GM10248 (cell line): ENCODE data around the gene H2BK1.

Experiments
- CTCF ChIA-PET: fragments of 300-600 bp; sonication (Branson Sonifier 250); formaldehyde crosslinking; extraction: SDS; loops from one replicate; lab custom pipeline; 2021; ENCODE audit warnings: antibody characterized with exemption; lab: Yijun Ruan, JAX
- POLR2A ChIA-PET: fragments of 350-650 bp; sonication (Branson Sonifier 250); formaldehyde crosslinking; extraction: SDS; loops from one replicate; lab custom pipeline; 2020; ENCODE audit warnings: antibody characterized with exemption; lab: Yijun Ruan, JAX
- DNase-seq: peaks from one replicate; pipeline ENCODE4 v3.0.0; 2012; ENCODE audit errors: extremely low spot score
- CTCF ChIP-seq: IDR thresholded peaks from 2 replicates; pipeline ENCODE4 v1.5.1; 2012; ENCODE audit warnings: mild to moderate bottlenecking, low read depth; ENCODE audit errors: extremely low read depth, missing control alignments, control extremely low read depth

H2BK1 gene

GRCh38 chr7:151179287-151179860 lies 30.9 kb downstream of the H2BK1 start:
- DNase-seq = no peak
- POLR2A ChIA-PET = no interaction called here
- CTCF ChIA-PET = interaction anchor here (1.7 to 2.0 kb wide), 3 partner anchors 9 to 55 kb away, joined by 5 to 9 read pairs (median 6); partner anchors contain the start of gene GBX1
- TF ChIP-seq CTCF = no peak

GRCh38 chr7:151178831-151179230 lies 31.5 kb downstream of the H2BK1 start:
- no peak for TF ChIP-seq CTCF
- no peak for DNase-seq
- POLR2A ChIA-PET = interaction anchor here (0.6 kb wide), 1 partner anchor 48 kb away, joined by 3 read pairs; the partner anchor contains the start of gene ABCF2
- CTCF ChIA-PET = interaction anchor here (0.7 to 2.0 kb wide), 5 partner anchors 8 to 58 kb away, joined by 3 to 9 read pairs (median 5); partner anchors contain the start of gene GBX1

- DNase-seq = no peak
- no peak for TF ChIP-seq CTCF
- CTCF ChIA-PET = interaction anchor here (0.7 to 2.0 kb wide), 4 partner anchors 10 to 57 kb away, joined by 3 to 9 read pairs (median 5); partner anchors contain the start of gene GBX1
- POLR2A ChIA-PET = no interaction called here
Measured at GRCh38 chr7:151178236-151178635, 32.1 kb downstream of the H2BK1 start.

GRCh38 chr7:151177310-151177709 lies 33.0 kb downstream of the H2BK1 start:
- DNase-seq = no peak
- ChIA-PET CTCF (interaction anchor here (1.4 to 3.5 kb wide), 6 partner anchors 10 to 214 kb away, joined by 3 to 12 read pairs (median 5); partner anchors contain the start of gene GBX1), POLR2A (no interaction called here)
- no peak for TF ChIP-seq CTCF

- CTCF ChIA-PET = interaction anchor here (1.1 to 3.5 kb wide), 6 partner anchors 9 to 213 kb away, joined by 3 to 12 read pairs (median 5); partner anchors contain the start of gene GBX1
- POLR2A ChIA-PET = no interaction called here
- TF ChIP-seq CTCF = no peak
- no peak for DNase-seq
Measured at GRCh38 chr7:151176401-151176800, 33.9 kb downstream of the H2BK1 start.

GRCh38 chr7:151175793-151176311 lies 34.4 kb downstream of the H2BK1 start:
- DNase-seq = no peak
- POLR2A ChIA-PET = no interaction called here
- CTCF ChIA-PET = interaction anchor here (0.9 to 3.5 kb wide), 6 partner anchors 8 to 213 kb away, joined by 3 to 12 read pairs (median 4); partner anchors contain the start of gene GBX1
- no peak for TF ChIP-seq CTCF
